Measurements from ENCODE around the gene ADGRV1.
"Not testable (repeated sequence)": the region's sequence is repeated elsewhere in the genome, so short reads cannot be mapped to it uniquely, and the experiment has no call there.

ADGRV1 gene

GRCh38 chr5:91058575-91058974 lies 500.0 kb downstream of the ADGRV1 start:
- Histone ChIP-seq H3K27me3 (replicated peaks; ENCODE audit: control insufficient read depth, insufficient read depth, low read length) (no peaks in the 10 kb centered on the region), H3K4me3 (replicated peaks; ENCODE audit: low read depth, low read length) (no peak overlapping the region), H3K36me3 (ENCODE audit: control insufficient read depth, insufficient read depth, low read length) (no peaks in the 10 kb centered on the region)
- TF ChIP-seq CTCF (IDR thresholded peaks at IDR 0.05; ENCODE audit: insufficient read depth, low read length, poor library complexity, severe bottlenecking), result no peak
- DNase-seq (ENCODE audit: extremely low read depth, insufficient read length), result no peak

GRCh38 chr5:91059409-91059808 lies 500.8 kb downstream of the ADGRV1 start:
- DNase-seq (ENCODE audit: extremely low read depth, insufficient read length), result peak; percentile 37
- no peaks in the 10 kb centered on the region for H3K27me3 ChIP-seq (replicated peaks; ENCODE audit: control insufficient read depth, insufficient read depth, low read length)
- H3K4me3 ChIP-seq (replicated peaks; ENCODE audit: low read depth, low read length), result no peak overlapping the region
- no peaks in the 10 kb centered on the region for H3K36me3 ChIP-seq (ENCODE audit: control insufficient read depth, insufficient read depth, low read length)
- TF ChIP-seq CTCF (IDR thresholded peaks at IDR 0.05; ENCODE audit: insufficient read depth, low read length, poor library complexity, severe bottlenecking), result no peak

GRCh38 chr5:91061094-91061493 lies 502.5 kb downstream of the ADGRV1 start:
- no peak for DNase-seq (ENCODE audit: extremely low read depth, insufficient read length)
- Histone ChIP-seq H3K4me3 (replicated peaks; ENCODE audit: low read depth, low read length) (no peak overlapping the region), H3K27me3 (replicated peaks; ENCODE audit: control insufficient read depth, insufficient read depth, low read length) (no peaks in the 10 kb centered on the region), H3K36me3 (ENCODE audit: control insufficient read depth, insufficient read depth, low read length) (no peaks in the 10 kb centered on the region)
- no peak for TF ChIP-seq CTCF (IDR thresholded peaks at IDR 0.05; ENCODE audit: insufficient read depth, low read length, poor library complexity, severe bottlenecking)

GRCh38 chr5:91061946-91062562 lies 503.5 kb downstream of the ADGRV1 start:
- H3K4me3 ChIP-seq (replicated peaks; ENCODE audit: low read depth, low read length), result no peak overlapping the region
- no peak for TF ChIP-seq CTCF (IDR thresholded peaks at IDR 0.05; ENCODE audit: insufficient read depth, low read length, poor library complexity, severe bottlenecking)
- DNase-seq (ENCODE audit: extremely low read depth, insufficient read length), result peak; percentile 7

GRCh38 chr5:91063098-91063690 lies 504.6 kb downstream of the ADGRV1 start:
- DNase-seq (ENCODE audit: extremely low read depth, insufficient read length); H3K4me3 ChIP-seq (replicated peaks; ENCODE audit: low read depth, low read length); H3K27me3 ChIP-seq (replicated peaks; ENCODE audit: control insufficient read depth, insufficient read depth, low read length); H3K36me3 ChIP-seq (ENCODE audit: control insufficient read depth, insufficient read depth, low read length): not testable (repeated sequence)

More at GRCh38 chr5:91061946-91062562, 503.5 kb downstream of the ADGRV1 start:
- Histone ChIP-seq H3K36me3 (ENCODE audit: control insufficient read depth, insufficient read depth, low read length) (no peaks in the 10 kb centered on the region), H3K27me3 (replicated peaks; ENCODE audit: control insufficient read depth, insufficient read depth, low read length) (no peaks in the 10 kb centered on the region)

- no peak for TF ChIP-seq CTCF (IDR thresholded peaks at IDR 0.05; ENCODE audit: insufficient read depth, low read length, poor library complexity, severe bottlenecking)
- no peaks in the 10 kb centered on the region for H3K27me3 ChIP-seq (replicated peaks; ENCODE audit: control insufficient read depth, insufficient read depth, low read length)
- H3K4me3 ChIP-seq (replicated peaks; ENCODE audit: low read depth, low read length), result no peak overlapping the region
- no peak for DNase-seq (ENCODE audit: extremely low read depth, insufficient read length)
- no peaks in the 10 kb centered on the region for H3K36me3 ChIP-seq (ENCODE audit: control insufficient read depth, insufficient read depth, low read length)
These were observed 506.9 kb downstream of the ADGRV1 start for GRCh38 chr5:91065496-91065895.

All from GM06990 (cell line).